ENCODE measurements around the gene MAPK8IP1. TPM values are rescaled to one million over a fixed set of nuclear protein-coding genes. Genes with fewer than 3 reads are reported as not detected.

MAPK8IP1 gene
- total and polyA plus RNA-seq, 7 donors = 1.2 to 15.5 (median 4.9) TPM

GRCh38 chr11:45869551-45869950 is 15.9 kb upstream of the MAPK8IP1 start:
- Histone ChIP-seq H3K4me3 (no peak overlapping the region), H3K27ac (no peak overlapping the region), H3K36me3 (peaks cover 55 to 100% (median 78%) of the 10 kb centered on the region in 4 donors), H3K27me3 (no peaks in the 10 kb centered on the region), H3K9me3 (no peaks in the 10 kb centered on the region), H3K4me1 (no peaks in the 10 kb centered on the region)
- TF ChIP-seq, protein P1, sequence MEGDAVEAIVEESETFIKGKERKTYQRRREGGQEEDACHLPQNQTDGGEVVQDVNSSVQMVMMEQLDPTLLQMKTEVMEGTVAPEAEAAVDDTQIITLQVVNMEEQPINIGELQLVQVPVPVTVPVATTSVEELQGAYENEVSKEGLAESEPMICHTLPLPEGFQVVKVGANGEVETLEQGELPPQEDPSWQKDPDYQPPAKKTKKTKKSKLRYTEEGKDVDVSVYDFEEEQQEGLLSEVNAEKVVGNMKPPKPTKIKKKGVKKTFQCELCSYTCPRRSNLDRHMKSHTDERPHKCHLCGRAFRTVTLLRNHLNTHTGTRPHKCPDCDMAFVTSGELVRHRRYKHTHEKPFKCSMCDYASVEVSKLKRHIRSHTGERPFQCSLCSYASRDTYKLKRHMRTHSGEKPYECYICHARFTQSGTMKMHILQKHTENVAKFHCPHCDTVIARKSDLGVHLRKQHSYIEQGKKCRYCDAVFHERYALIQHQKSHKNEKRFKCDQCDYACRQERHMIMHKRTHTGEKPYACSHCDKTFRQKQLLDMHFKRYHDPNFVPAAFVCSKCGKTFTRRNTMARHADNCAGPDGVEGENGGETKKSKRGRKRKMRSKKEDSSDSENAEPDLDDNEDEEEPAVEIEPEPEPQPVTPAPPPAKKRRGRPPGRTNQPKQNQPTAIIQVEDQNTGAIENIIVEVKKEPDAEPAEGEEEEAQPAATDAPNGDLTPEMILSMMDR (IDR thresholded peaks at IDR 0.05) = no peak
- TF ChIP-seq POLR2AphosphoS5 (IDR thresholded peaks at IDR 0.05) = no peak
- no peak for TF ChIP-seq EP300 (IDR thresholded peaks at IDR 0.05)
- no peak for TF ChIP-seq POLR2A (IDR thresholded peaks at IDR 0.05)
- no peak for DNase-seq
- intact Hi-C loops (cut with DNase I) = no loop called here
- WGBS, 2 donors = 92 to 95% methylated on average over 12 of the region's 12 CpGs

DNA sequence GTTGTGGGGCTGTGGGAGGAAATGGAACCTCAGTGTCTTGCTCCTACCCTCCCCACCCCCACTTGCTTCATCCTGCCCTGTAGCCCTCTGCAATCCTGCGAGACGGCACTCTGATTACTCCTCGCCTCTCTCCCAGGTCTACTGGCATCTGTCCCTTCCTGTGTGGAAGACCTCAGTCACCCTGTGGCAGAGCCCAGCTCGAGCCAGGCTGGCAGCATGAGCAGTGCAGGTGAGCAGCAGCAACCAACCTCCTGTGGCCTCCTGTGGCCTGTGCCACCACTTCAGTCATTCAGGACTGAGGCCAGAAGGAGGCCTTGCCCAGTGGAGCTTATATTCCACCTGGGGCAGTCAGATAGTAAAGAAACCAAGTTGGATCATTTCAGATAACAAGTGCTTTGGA is 14.7 kb upstream of the MAPK8IP1 start:
- H3K9me3 ChIP-seq = no peaks in the 10 kb centered on the region
- no peaks in the 10 kb centered on the region for H3K27me3 ChIP-seq
- H3K4me3 ChIP-seq = no peak overlapping the region
- peaks cover 54 to 98% (median 78%) of the 10 kb centered on the region in 4 donors for H3K36me3 ChIP-seq
- no peak for DNase-seq
- no peaks in the 10 kb centered on the region for H3K4me1 ChIP-seq
- H3K27ac ChIP-seq = no peak overlapping the region
- 92 to 96% methylated on average over 4 of the region's 4 CpGs for WGBS, 2 donors
- intact Hi-C loops (cut with DNase I) = no loop called here
- no peak for TF ChIP-seq EP300 (IDR thresholded peaks at IDR 0.05)
- TF ChIP-seq, protein P1 (IDR thresholded peaks at IDR 0.05) = no peak
- TF ChIP-seq POLR2A (IDR thresholded peaks at IDR 0.05) = no peak
- no peak for TF ChIP-seq POLR2AphosphoS5 (IDR thresholded peaks at IDR 0.05)

DNA sequence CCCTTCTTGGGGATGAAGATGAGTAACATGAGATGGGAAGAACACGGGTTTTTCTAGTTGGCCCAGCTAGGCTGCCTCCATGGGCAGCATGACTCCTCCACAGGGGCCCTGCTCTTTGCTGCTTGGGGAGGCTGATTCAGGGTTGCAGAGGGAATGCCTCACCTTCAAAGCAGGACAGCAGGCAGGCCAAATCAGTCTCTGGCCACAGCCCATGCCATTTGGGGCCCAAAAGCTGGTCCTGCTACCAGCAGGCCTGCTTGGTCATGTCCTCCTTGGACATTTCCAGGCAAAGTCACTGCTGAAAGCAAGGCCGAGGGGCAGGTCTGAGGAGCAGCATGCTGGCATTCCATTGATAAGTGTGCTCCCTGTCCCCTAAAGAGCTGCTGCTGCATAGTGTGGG is 13.8 kb upstream of the MAPK8IP1 start:
- H3K27me3 ChIP-seq = no peaks in the 10 kb centered on the region
- H3K36me3 ChIP-seq = peaks cover 54 to 97% (median 75%) of the 10 kb centered on the region in 4 donors
- H3K9me3 ChIP-seq = no peaks in the 10 kb centered on the region
- no peaks in the 10 kb centered on the region for H3K4me1 ChIP-seq
- intact Hi-C loops (cut with DNase I) = no loop called here
- TF ChIP-seq, protein P1 (IDR thresholded peaks at IDR 0.05) = no peak
- no peak for TF ChIP-seq EP300 (IDR thresholded peaks at IDR 0.05)
- TF ChIP-seq POLR2AphosphoS5 (IDR thresholded peaks at IDR 0.05) = no peak
- no peak for TF ChIP-seq POLR2A (IDR thresholded peaks at IDR 0.05)
- no peak for DNase-seq
- WGBS, 2 donors = 92 to 96% methylated on average over 2 of the region's 2 CpGs
- H3K27ac ChIP-seq = no peak overlapping the region
- no peak overlapping the region for H3K4me3 ChIP-seq

GRCh38 chr11:45872651-45873356 is 12.6 kb upstream of the MAPK8IP1 start:
- intact Hi-C loops (cut with DNase I) = no loop called here
- H3K36me3 ChIP-seq = peaks cover 51 to 97% (median 74%) of the 10 kb centered on the region in 4 donors

More at GRCh38 chr11:45872651-45873356, 12.6 kb upstream of the MAPK8IP1 start:
- Histone ChIP-seq H3K9me3 (no peaks in the 10 kb centered on the region), H3K4me1 (no peaks in the 10 kb centered on the region), H3K4me3 (no peak overlapping the region), H3K27ac (peak overlapping the region in 1 of 4 donors; percentile 22), H3K27me3 (no peaks in the 10 kb centered on the region)
- no peak for DNase-seq
- 82% methylated on average over 9 of the region's 9 CpGs for WGBS, 2 donors
- TF ChIP-seq POLR2AphosphoS5 (IDR thresholded peaks at IDR 0.05) = no peak
- TF ChIP-seq, protein P1 (IDR thresholded peaks at IDR 0.05) = peak; percentile 36 to 57 (median 48)

Data from sigmoid colon (tissue), 7 donors.